ENCODE measurements around the gene RAB11A.

RAB11A gene

GRCh38 chr15:65887565-65887964, 18.3 kb downstream of the RAB11A start:
- no peak for DNase-seq

DNA sequence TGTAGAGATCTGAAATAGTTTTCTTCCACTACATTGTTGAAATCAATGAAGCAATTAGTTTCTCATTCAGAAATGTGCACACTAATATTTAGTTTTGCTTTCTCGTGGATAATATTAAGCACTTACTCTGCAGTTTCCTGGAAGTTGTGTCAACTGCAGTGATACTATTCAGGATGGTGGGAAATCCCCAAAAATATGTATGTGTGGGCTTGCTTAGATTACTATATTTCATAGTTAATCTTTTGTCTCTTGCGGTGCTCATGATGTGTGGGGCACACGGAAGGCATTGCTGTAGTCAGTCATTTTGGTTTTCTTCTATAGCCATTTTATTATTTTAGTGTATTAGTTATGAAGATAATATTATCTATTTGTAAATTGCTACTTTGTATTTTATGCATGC, 19.7 kb downstream of the RAB11A start:
- DNase-seq: no peak

DNA sequence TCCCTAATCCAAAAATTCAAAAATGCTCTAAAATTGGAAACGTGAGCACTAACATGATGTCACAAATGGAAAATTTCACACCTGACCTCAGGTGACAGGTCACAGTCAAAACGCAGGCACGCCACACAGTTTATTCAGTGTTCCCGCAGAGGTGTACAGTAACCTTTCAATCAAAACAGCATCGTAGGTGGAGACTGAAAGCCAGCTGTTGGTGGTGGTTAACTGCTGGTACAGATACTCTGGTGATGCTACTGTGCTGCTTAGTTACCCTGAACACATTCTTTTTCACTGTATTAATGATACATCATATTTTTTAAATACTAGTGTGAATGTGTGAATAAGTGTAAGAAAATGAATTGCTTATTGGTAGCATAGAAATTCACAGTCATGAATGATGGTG, 23.8 kb downstream of the RAB11A start:
- no peak for DNase-seq

DNA sequence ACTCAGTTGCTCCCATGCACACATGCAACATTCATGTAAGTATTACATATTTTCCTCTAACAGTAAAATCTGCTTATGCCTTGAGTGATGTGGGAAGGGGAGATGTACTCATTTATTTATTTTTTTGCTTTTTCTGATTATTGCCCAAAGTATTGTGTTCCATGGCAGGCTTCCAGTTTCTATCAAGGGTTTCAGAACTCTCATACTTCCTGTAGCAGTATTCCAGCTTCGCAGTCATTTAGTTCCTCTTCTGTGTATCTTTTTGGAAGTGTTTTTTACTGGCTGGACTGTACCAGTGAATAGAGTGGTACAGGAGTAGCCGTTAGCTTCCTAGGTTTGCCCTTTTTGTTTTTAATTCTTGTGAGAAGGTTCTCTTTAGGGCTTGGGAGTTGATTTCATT, 26.9 kb downstream of the RAB11A start:
- no peak for DNase-seq

- no peak for DNase-seq
Observed at GRCh38 chr15:65900488-65900887, 31.2 kb downstream of the RAB11A start.

DNA sequence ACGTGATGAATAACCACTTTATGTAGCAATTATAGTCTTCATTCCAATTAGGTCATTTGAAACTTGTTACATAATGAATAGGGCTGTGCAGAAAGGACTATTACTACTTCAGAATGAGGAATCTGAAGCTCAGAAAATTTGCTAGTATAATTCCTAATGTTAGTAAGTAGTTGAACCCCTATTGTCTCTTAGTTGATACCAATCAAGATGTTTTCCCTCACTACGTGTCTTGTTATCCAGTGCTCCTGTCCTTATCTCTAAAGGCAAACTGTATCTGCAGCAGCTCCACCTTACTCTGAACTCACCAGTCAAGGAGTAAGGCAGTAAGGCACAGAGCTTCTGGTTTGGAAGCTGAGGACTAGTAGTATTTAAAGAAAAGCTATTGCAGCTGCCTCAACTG, 32.0 kb downstream of the RAB11A start:
- no peak for DNase-seq

GRCh38 chr15:65901836-65902235, 32.5 kb downstream of the RAB11A start:
- DNase-seq: no peak

DNA sequence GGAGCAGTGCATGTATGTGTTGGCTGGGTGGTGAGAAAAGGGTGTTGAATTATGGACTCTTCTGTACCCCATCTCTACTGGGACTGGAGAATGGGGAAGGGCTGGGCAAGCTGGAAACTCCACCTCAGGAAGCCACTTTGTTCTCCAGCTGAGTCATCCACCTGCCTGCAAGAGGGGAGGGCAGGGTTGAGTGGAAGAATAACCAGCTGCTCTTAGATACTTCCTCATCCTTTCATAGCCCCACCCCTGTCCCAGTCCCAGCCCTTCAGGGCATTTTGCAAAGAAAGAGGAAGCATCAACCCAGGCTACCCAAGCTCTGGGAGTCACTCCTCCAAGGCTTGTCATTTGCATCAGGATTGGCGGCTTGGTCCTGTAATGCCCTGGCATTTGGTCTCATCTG, 33.1 kb downstream of the RAB11A start:
- no peak for DNase-seq

DNA sequence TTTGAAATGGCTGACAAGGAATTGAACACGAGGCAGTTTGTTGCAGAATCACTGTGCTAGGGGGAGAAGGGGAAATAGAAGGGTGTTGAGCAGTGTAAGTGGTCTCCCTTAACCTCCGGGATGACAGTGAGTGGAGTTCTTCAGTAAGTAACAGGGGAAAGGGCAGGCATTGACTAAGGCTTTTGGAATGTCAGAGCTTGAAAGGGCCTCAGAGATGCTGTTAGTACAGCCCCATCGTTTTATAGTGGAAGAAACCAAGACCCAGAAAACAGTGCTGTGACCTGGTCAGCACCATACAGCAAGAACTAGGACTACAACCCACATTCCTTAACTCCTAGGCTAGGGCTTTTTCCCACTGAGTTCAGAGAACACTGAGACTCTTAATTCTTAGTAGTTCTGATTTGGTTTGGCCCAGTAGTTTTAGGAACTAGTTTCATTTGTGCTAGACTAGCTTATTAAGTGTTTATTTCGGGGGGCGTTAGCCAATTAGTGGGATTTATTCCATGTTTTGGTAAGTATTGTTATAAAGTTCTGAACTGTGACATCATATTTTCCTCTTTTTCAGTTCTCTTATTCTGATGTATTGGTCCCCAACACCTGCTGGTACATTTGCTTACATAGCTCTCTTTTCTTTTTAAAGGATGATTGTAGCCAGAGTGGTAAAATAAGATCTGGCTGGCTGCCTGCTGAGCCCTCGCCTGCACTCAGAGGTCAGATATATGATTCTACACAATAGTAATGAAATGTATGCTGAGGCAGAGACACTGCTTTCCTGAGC, 34.2 kb downstream of the RAB11A start:
- no peak for DNase-seq

DNA sequence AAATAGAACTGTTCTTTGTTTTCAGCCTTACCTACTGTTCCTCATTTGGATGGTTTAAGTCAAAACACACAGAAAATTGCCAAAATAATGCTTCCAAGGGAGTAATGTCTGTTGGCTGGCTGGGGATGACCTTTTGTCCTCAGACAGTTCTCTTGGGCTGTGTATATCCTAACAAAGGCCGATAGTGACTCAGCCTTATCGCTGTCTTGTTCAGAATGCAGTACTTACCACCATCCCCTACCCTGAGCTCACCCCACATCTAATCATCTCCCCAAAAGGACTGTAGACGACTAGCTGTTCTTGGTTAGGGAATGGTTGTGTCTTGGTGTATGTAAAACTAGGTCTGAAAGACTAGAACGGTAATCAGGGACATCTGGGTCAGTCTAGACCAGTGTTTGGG, 35.0 kb downstream of the RAB11A start:
- no peak for DNase-seq

GRCh38 chr15:65906396-65906795, 37.1 kb downstream of the RAB11A start:
- DNase-seq: no peak

- DNase-seq: no peak
Observed at GRCh38 chr15:65907661-65908060, 38.4 kb downstream of the RAB11A start.

DNA sequence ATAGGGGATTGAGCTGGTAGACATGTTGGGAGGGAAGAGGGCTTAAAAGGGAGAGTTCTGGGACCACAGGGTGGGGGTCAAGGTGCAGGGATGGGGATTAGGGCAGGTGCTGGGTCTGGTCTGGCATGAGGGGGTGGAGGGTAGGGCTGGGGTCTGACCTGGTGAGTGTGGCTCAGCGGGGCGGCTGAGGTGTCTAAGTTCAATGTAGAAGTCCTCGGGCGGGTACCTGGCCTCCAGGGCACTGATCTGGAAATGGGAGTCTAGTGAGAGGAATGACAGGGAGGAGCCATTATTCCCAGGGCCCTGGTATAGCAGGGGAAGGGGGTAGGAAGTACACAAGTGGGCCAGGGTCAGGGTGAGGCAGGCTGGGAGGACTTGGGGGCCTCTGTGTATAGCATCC, 39.6 kb downstream of the RAB11A start:
- DNase-seq: no peak

DNA sequence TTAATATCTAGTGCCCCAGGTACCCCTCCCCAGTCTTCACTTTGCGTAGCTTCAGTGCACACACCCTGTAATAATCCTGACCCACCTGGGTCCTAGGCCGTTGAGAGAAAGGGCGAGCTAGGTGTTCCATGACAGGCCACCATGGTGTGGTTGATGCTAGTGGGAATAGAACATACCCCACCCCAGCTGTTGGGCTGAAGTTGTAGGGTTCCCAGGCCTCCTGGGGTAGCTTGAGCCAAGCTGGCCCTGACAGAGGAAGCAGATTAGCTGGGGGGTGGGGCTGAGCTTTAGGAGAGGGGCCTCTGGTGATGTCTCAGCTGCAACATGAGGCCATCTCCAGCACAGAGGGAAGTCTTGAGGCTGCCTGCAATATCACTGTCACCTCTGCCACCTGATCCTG, 40.5 kb downstream of the RAB11A start:
- no peak for DNase-seq

DNA sequence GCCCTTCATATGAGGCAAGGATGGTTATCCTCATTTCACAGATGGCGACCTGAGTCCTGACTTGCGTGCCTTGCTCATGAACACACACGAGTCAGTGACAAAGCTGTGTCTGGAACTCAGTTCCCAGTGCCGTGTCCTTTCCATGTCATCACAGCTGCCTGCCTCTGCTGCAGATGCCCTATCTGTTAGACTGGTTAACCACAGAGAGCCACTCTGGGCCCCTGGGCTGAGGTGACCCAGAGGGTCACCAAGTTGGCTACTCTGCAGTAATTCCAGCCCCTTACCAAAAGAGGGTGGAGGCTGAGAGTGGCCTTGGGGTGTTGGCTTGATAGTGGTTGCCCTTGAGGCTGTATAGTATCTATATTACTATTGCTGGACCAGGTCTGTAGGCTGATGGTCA, 41.0 kb downstream of the RAB11A start:
- no peak for DNase-seq

DNA sequence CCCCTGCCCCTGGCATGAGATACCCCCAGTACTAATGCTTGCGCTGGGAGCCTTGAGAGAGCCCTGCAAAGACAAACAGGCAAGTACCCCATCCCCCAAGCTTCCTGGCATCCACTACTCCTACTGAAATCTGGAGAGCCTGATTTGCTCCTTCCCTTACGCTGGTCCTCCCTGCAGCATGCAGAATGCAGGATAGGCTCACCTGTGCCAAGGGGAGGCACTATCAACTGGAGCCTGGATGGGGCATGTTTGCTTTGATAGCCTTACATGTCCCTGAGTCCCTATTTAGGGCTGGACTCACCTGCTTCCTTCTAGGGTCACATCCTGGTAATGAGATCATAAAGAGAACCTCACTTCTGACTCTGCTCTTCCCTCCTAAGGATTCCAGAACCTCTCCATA, 42.9 kb downstream of the RAB11A start:
- DNase-seq: no peak

DNA sequence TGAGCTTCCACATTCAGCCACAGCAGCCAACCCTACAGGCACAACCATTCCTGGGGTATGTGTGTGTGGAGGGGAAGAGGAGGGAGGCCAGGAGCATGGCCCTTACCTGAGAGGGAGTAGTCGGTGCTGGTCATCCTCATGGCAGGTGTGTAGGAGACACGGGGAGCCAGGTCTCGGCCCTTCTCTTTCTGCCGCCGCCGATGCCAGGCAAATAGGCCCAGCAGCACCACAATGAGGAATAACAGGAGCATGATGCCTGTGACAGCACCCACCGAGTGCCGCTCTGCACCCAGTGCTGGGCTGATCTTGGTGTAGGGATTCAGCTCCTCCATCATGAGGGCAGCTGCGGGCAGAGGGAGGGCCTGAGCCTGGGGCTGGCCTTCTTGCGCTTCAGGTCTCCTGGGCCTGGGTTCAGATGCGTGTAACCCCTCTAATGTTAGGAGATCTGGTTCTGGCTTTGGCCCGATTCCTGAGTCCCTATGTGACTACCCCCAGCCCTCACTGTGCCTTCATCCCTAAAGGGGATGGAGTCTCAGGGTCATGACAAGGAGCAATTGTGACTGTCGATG, 44.4 kb downstream of the RAB11A start:
- no peak for DNase-seq

DNA sequence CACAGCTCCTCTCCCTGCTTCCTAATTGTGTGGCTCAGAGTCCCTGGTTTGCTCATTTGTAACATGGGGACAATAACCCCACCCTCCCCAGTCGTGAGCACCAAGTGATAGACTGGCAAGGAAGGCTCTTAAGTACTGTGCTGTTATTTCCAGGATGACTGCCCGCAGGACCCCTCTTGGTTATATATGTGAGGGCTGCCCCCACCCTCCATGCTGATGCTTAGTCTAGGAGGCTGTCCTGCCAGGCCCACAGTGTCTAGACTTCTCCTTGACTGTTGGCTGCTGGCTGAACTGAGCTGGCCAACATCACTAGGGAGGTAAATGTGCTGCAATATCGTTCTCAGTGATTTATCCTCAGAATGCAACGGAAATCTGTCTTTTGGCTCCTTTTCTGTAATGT, 45.1 kb downstream of the RAB11A start:
- no peak for DNase-seq

DNA sequence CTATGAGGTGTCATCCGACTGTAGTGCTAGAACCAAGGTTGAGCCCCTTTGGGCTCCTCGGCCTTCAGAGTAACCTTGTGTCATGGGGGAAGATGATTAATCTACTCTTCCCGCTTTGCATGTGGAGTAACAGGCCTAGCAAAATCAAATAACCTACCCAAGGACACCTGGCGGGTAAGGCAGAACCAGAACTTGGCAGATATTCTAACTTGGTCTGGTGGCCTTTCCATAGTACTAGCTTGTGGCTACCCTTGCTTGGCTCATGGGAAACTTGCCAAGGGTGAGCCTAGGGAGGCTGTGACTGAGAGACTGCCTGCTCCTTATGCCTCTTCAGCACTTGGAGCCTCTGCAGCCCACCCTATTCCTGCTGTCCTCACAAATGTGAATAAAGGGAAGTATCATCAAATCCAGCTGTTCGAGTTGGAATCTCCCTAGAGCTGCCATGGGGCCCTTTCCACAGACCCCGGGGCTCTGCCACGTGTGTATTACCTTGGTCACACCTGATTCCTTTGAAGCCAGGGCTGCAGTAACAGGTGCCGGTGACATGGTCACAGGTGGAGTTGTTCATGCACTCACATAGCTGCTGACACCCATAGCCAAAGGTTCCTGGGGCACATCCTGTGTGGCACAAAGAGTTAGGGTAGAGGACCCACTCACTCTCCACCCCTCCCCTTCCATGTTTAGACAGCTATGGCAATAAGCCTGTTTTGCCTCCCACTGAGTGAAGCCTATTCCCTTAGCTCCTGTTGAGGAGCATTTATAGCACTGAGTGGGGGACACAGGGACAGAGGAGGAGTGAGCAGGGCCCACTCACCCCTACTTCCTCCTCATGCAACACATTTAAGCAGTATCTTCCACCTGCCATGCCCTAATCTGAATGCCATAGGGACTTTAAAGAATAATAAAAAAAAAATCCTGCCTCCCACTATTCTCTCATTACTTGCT, 46.0 kb downstream of the RAB11A start:
- no peak for DNase-seq

- no peak for DNase-seq
Observed at GRCh38 chr15:65916041-65916663, 46.9 kb downstream of the RAB11A start.

DNA sequence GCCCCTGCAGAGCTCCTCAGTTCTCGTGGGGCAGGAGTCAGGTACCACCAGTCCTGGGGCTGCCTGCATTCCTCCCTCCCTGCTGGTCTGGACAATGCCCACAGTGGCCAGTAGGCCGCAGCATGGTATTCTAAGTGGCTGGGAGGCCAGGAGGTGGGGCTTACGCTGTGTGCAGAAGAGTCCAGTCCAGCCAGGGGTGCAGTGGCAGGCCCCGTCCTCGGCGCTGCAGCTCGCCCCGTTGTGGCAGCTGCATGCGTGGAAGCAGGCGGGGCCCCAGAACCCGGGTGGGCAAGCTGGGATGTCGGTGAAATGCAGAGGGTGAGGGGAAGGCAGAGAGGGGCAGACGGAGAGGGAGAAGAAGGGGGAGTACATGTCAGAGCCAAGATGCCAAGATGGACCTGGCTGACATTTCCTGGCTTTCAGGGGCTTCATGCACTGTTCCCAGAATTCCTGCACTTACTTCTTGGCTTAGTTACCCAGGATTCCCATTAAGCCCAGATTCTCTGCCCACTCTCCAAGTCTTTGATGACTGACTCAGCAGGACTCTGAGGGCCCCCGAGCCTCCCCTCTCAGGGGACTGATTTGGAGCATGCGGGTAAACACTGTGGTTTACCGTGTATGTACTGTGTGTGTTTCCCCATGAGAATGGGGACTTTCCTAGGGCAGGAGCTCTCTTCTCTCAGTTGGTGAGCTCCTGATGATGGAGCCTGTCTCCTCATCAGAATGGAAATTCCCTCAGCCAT, 47.5 kb downstream of the RAB11A start:
- peak; percentile 65 for DNase-seq

DNA sequence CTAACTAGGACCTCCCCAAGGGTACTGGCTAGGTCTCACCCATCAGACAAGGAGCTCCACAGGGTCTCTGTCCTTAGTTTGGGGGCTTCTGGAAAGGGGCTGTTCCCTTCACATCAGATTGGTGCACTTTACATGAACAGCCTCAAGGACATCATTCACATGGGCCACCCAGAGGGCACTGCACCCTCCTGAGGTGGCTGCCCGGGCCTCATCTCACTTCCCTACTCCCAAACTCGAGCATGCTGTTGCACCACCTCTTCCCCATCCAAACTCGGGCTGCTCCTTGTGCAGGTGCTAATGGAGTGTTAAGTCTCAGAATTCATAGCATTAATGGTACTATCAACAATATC, 48.1 kb downstream of the RAB11A start:
- DNase-seq: no peak

GRCh38 chr15:65917936-65918335, 48.6 kb downstream of the RAB11A start:
- no peak for DNase-seq
